Sigmoid colon (tissue), 4 donors: ENCODE data around the gene EFNA5.

Source experiments
- POLR2AphosphoS5 ChIP-seq, 4 donors: sonication (generic); formaldehyde crosslinking; IDR thresholded peaks; one replicate each; pipeline ENCODE4 v1.6.1; 2017; ENCODE audit warnings: antibody characterized with exemption in 4 of 4
- TF ChIP-seq, protein P1 (sequence below), 4 experiments: fragments of 450-650 bp in 3 of 4; fragments of 200-600 bp in 1 of 4; IDR thresholded peaks; one replicate each; pipeline ENCODE4 v1.5.1; 2016 to 2019; ENCODE audit warnings: antibody characterized with exemption in 4 of 4, mild to moderate bottlenecking in 3 of 4, moderate library complexity in 2 of 4

DNA sequence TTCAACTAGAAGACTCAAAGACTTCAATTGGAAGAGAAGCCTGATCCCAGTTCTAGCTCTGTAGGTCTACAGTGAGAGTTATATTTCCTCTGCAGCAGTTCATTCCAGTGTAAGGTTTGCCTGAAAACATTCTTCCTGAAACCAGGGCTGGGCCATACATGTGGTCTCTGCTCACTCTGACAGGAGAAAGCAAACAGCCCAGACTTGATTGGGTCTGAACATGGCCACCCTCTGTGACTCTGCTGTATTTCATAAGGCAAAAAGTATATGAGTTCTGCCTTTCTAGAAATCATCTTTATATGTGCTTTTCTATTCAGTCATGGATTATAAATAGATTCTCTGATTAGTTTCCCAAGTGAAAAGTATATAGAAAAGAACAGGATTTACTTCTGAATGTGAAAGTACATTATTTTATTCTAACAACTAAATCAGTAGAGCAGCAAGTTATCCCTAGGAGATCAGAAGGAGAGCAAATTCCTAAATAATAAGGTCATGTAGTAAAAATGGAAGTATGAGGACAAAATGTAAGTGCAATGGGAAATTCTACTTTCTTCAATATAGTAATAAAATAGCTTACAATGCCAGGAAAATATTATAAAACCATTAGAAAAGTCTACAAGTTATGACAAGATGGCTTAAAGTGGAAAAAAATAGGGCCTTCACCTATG, 144.3 kb downstream of the EFNA5 start:
- TF ChIP-seq, protein P1, sequence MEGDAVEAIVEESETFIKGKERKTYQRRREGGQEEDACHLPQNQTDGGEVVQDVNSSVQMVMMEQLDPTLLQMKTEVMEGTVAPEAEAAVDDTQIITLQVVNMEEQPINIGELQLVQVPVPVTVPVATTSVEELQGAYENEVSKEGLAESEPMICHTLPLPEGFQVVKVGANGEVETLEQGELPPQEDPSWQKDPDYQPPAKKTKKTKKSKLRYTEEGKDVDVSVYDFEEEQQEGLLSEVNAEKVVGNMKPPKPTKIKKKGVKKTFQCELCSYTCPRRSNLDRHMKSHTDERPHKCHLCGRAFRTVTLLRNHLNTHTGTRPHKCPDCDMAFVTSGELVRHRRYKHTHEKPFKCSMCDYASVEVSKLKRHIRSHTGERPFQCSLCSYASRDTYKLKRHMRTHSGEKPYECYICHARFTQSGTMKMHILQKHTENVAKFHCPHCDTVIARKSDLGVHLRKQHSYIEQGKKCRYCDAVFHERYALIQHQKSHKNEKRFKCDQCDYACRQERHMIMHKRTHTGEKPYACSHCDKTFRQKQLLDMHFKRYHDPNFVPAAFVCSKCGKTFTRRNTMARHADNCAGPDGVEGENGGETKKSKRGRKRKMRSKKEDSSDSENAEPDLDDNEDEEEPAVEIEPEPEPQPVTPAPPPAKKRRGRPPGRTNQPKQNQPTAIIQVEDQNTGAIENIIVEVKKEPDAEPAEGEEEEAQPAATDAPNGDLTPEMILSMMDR (IDR thresholded peaks at IDR 0.05): no peak
- no peak for TF ChIP-seq POLR2AphosphoS5 (IDR thresholded peaks at IDR 0.05)
